ENCODE measurements around the gene POLR2E.

POLR2E gene

GRCh38 chr19:1101337-1101698 lies 6.1 kb upstream of the POLR2E start:
- Histone ChIP-seq H3K36me3 (ENCODE audit: low read depth) (peaks cover 9% of the 10 kb centered on the region), H3K4me1 (ENCODE audit: insufficient read depth, poor library complexity, severe bottlenecking) (peaks cover 29% of the 10 kb centered on the region), H3K4me3 (ENCODE audit: severe bottlenecking) (no peak overlapping the region), H3K27me3 (ENCODE audit: insufficient read depth, poor library complexity, severe bottlenecking) (no peaks in the 10 kb centered on the region), H3K9me3 (ENCODE audit: severe bottlenecking) (no peaks in the 10 kb centered on the region), H3K27ac (ENCODE audit: poor library complexity, severe bottlenecking) (peak overlapping the region; percentile 94)
- ATAC-seq (ENCODE audit: low read depth) (no peak), DNase-seq (ENCODE audit: low spot score) (no peak)
- TF ChIP-seq, protein P1, sequence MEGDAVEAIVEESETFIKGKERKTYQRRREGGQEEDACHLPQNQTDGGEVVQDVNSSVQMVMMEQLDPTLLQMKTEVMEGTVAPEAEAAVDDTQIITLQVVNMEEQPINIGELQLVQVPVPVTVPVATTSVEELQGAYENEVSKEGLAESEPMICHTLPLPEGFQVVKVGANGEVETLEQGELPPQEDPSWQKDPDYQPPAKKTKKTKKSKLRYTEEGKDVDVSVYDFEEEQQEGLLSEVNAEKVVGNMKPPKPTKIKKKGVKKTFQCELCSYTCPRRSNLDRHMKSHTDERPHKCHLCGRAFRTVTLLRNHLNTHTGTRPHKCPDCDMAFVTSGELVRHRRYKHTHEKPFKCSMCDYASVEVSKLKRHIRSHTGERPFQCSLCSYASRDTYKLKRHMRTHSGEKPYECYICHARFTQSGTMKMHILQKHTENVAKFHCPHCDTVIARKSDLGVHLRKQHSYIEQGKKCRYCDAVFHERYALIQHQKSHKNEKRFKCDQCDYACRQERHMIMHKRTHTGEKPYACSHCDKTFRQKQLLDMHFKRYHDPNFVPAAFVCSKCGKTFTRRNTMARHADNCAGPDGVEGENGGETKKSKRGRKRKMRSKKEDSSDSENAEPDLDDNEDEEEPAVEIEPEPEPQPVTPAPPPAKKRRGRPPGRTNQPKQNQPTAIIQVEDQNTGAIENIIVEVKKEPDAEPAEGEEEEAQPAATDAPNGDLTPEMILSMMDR (IDR thresholded peaks at IDR 0.05; ENCODE audit: poor library complexity, severe bottlenecking), result no peak

- H3K4me1 ChIP-seq (ENCODE audit: insufficient read depth, poor library complexity, severe bottlenecking), result peaks cover 29% of the 10 kb centered on the region
- peak; percentile 42 for ATAC-seq (ENCODE audit: low read depth)
- H3K27me3 ChIP-seq (ENCODE audit: insufficient read depth, poor library complexity, severe bottlenecking), result no peaks in the 10 kb centered on the region
- TF ChIP-seq, protein P1 (IDR thresholded peaks at IDR 0.05; ENCODE audit: poor library complexity, severe bottlenecking), result no peak
- peaks cover 4% of the 10 kb centered on the region for H3K36me3 ChIP-seq (ENCODE audit: low read depth)
- H3K9me3 ChIP-seq (ENCODE audit: severe bottlenecking), result no peaks in the 10 kb centered on the region
- peak; percentile 75 for DNase-seq (ENCODE audit: low spot score)
- no peak overlapping the region for H3K4me3 ChIP-seq (ENCODE audit: severe bottlenecking)
- peak overlapping the region; percentile 62 for H3K27ac ChIP-seq (ENCODE audit: poor library complexity, severe bottlenecking)
Observed at GRCh38 chr19:1098177-1099051, 3.2 kb upstream of the POLR2E start.

GRCh38 chr19:1097810-1098176 lies 2.6 kb upstream of the POLR2E start:
- H3K27ac ChIP-seq (ENCODE audit: poor library complexity, severe bottlenecking), result peak overlapping the region; percentile 62
- peaks cover 23% of the 10 kb centered on the region for H3K4me1 ChIP-seq (ENCODE audit: insufficient read depth, poor library complexity, severe bottlenecking)
- TF ChIP-seq, protein P1 (IDR thresholded peaks at IDR 0.05; ENCODE audit: poor library complexity, severe bottlenecking), result no peak
- no peaks in the 10 kb centered on the region for H3K9me3 ChIP-seq (ENCODE audit: severe bottlenecking)
- peaks cover 6% of the 10 kb centered on the region for H3K36me3 ChIP-seq (ENCODE audit: low read depth)
- DNase-seq (ENCODE audit: low spot score) (no peak), ATAC-seq (ENCODE audit: low read depth) (no peak)
- H3K27me3 ChIP-seq (ENCODE audit: insufficient read depth, poor library complexity, severe bottlenecking), result no peaks in the 10 kb centered on the region
- no peak overlapping the region for H3K4me3 ChIP-seq (ENCODE audit: severe bottlenecking)

DNA sequence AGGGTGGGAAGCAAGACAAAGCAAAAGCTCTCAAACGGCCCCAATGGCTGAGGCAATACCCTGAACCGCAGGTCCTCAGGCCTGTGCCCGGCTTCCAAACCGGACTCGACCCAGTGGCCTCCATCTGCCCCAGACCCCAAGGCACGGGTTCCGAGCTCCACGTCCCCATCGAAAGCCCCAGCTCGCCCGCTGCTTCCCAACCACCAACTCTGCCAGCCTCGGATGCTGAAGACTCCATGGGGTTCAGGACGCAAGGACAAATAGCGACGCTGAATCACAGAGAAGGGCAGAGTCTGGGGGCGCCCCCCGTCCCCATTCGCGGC lies 559 bp downstream of the POLR2E start:
- Histone ChIP-seq H3K9me3 (ENCODE audit: severe bottlenecking) (no peaks in the 10 kb centered on the region), H3K27me3 (ENCODE audit: insufficient read depth, poor library complexity, severe bottlenecking) (no peaks in the 10 kb centered on the region), H3K4me1 (ENCODE audit: insufficient read depth, poor library complexity, severe bottlenecking) (peaks cover 9% of the 10 kb centered on the region), H3K27ac (ENCODE audit: poor library complexity, severe bottlenecking) (peak overlapping the region; percentile 51), H3K36me3 (ENCODE audit: low read depth) (peaks cover 24% of the 10 kb centered on the region), H3K4me3 (ENCODE audit: severe bottlenecking) (peak overlapping the region; percentile 67)
- TF ChIP-seq, protein P1 (IDR thresholded peaks at IDR 0.05; ENCODE audit: poor library complexity, severe bottlenecking), result no peak
- ATAC-seq (ENCODE audit: low read depth), result no peak
- peak; percentile 47 for DNase-seq (ENCODE audit: low spot score)
